Measurements from ENCODE around the gene NHEJ1. TPM values are rescaled to one million over a fixed set of nuclear protein-coding genes. Genes with fewer than 3 reads are reported as not detected.
A peak's percentile ranks its signal among the peaks of the same experiment; 100 is the strongest.

The NHEJ1 gene
- total and polyA plus RNA-seq, 2 of the 13 experiments (the other 11 are each of a cell fraction or from before 2014, with no cell fraction given) = 30.0 to 30.7 TPM

GRCh38 chr2:219206328-219207133, 45.9 kb upstream of the NHEJ1 start, which contains the start of gene ZFAND2B (continued):
- no peak for TF ChIP-seq NFE2L1 (CRISPR knock-in tag; IDR thresholded peaks at IDR 0.05; ENCODE audit: borderline replicate concordance)
- no peak for TF ChIP-seq ZNF7 (CRISPR knock-in tag; IDR thresholded peaks at IDR 0.05)
- TF ChIP-seq, protein P1, sequence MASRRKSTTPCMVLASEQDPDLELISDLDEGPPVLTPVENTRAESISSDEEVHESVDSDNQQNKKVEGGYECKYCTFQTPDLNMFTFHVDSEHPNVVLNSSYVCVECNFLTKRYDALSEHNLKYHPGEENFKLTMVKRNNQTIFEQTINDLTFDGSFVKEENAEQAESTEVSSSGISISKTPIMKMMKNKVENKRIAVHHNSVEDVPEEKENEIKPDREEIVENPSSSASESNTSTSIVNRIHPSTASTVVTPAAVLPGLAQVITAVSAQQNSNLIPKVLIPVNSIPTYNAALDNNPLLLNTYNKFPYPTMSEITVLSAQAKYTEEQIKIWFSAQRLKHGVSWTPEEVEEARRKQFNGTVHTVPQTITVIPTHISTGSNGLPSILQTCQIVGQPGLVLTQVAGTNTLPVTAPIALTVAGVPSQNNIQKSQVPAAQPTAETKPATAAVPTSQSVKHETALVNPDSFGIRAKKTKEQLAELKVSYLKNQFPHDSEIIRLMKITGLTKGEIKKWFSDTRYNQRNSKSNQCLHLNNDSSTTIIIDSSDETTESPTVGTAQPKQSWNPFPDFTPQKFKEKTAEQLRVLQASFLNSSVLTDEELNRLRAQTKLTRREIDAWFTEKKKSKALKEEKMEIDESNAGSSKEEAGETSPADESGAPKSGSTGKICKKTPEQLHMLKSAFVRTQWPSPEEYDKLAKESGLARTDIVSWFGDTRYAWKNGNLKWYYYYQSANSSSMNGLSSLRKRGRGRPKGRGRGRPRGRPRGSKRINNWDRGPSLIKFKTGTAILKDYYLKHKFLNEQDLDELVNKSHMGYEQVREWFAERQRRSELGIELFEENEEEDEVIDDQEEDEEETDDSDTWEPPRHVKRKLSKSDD (CRISPR knock-in tag; IDR thresholded peaks at IDR 0.05; ENCODE audit: low read depth) = no peak; the same call in 1 of the 2 replicates
- peak; percentile 60 for TF ChIP-seq MIER2 (CRISPR knock-in tag; IDR thresholded peaks at IDR 0.05)
- TF ChIP-seq ZNF776 (CRISPR knock-in tag; IDR thresholded peaks at IDR 0.05) = peak; percentile 73; the same call in 1 of the 2 replicates
- peak; percentile 83 for TF ChIP-seq HNRNPK (IDR thresholded peaks at IDR 0.05; ENCODE audit: low read depth, low read length, poor library complexity, severe bottlenecking)
- TF ChIP-seq ZNF777 (CRISPR knock-in tag; IDR thresholded peaks at IDR 0.05) = no peak
- TF ChIP-seq, protein P2, sequence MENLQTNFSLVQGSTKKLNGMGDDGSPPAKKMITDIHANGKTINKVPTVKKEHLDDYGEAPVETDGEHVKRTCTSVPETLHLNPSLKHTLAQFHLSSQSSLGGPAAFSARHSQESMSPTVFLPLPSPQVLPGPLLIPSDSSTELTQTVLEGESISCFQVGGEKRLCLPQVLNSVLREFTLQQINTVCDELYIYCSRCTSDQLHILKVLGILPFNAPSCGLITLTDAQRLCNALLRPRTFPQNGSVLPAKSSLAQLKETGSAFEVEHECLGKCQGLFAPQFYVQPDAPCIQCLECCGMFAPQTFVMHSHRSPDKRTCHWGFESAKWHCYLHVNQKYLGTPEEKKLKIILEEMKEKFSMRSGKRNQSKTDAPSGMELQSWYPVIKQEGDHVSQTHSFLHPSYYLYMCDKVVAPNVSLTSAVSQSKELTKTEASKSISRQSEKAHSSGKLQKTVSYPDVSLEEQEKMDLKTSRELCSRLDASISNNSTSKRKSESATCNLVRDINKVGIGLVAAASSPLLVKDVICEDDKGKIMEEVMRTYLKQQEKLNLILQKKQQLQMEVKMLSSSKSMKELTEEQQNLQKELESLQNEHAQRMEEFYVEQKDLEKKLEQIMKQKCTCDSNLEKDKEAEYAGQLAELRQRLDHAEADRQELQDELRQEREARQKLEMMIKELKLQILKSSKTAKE (CRISPR knock-in tag; IDR thresholded peaks at IDR 0.05; ENCODE audit: borderline replicate concordance) = peak; percentile 77
- no peak for TF ChIP-seq TCF12 (IDR thresholded peaks at IDR 0.05)
- TF ChIP-seq TCF12 (CRISPR knock-in tag; IDR thresholded peaks at IDR 0.05) = peak; percentile 82; the same call in 1 of the 2 replicates
- no peak for TF ChIP-seq ZFP62 (CRISPR knock-in tag; IDR thresholded peaks at IDR 0.05)
- no peak for TF ChIP-seq XBP1 (CRISPR knock-in tag; IDR thresholded peaks at IDR 0.05)
- peak; percentile 68; the same call in 1 of the 2 replicates for TF ChIP-seq MEIS2 (CRISPR knock-in tag; IDR thresholded peaks at IDR 0.05)
- TF ChIP-seq RNF2 (conservative IDR thresholded peaks at IDR 0.05; ENCODE audit: low read depth) = no peak; the same call in 1 of the 2 replicates
- TF ChIP-seq SP1 (IDR thresholded peaks at IDR 0.05) = no peak
- TF ChIP-seq SP1 (CRISPR knock-in tag; IDR thresholded peaks at IDR 0.05) = no peak
- TF ChIP-seq BCL3 (CRISPR knock-in tag; IDR thresholded peaks at IDR 0.05) = peak; percentile 81
- no peak for TF ChIP-seq HDAC6 (IDR thresholded peaks at IDR 0.05; ENCODE audit: low read depth, low read length)
- TF ChIP-seq HMG20B (CRISPR knock-in tag; conservative IDR thresholded peaks at IDR 0.05) = no peak
- no peak; the same call in 1 of the 2 replicates for TF ChIP-seq CTCF (CRISPR knock-in tag; IDR thresholded peaks at IDR 0.05)
- TF ChIP-seq BHLHE40 (IDR thresholded peaks at IDR 0.05; ENCODE audit: low read length) = 0 out of 2 replicates have a peak, but pooled peaks have one; percentile 7

Data from HepG2 (cell line).